ENCODE results near the gene XIRP2.

The XIRP2 gene

GRCh38 chr2:167132066-167132465 is 243.8 kb downstream of the XIRP2 start:
- in situ Hi-C loops (cut with MboI; ENCODE audit: low sequenced_read_pairs): no loop called here

DNA sequence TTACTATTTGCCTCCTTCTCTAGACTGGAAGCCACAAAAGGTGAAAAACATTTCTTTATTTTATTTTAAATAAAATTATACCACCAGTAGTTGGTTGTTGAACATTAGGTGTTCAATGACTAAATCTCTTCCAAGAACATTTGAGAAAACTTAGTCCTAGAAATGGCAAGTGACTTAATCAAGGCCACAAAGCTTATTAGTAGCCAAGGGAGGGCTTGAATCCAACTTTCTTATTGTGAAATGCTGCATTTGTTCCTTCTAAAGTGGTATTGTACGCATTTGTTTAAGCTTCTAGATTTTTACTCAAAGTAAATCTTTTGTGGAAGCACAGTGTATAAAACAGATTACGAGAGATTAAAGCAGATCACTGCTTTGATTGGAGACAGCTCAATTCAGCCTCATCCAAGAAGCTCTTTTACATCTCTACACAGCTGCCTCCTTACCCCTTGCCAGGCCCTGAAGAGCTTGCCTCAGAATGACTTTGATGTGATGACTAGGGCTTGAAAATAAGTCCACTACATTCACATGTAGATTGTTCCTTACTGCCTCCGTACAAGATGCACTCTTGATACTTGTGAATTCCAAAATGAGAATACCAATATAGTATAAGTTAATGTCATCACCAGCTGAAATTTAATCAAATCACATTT is 244.8 kb downstream of the XIRP2 start:
- in situ Hi-C loops (cut with MboI; ENCODE audit: low sequenced_read_pairs): no loop called here

- in situ Hi-C loops (cut with MboI; ENCODE audit: low sequenced_read_pairs): no loop called here
Measured at GRCh38 chr2:167133614-167134013, 245.3 kb downstream of the XIRP2 start.

DNA sequence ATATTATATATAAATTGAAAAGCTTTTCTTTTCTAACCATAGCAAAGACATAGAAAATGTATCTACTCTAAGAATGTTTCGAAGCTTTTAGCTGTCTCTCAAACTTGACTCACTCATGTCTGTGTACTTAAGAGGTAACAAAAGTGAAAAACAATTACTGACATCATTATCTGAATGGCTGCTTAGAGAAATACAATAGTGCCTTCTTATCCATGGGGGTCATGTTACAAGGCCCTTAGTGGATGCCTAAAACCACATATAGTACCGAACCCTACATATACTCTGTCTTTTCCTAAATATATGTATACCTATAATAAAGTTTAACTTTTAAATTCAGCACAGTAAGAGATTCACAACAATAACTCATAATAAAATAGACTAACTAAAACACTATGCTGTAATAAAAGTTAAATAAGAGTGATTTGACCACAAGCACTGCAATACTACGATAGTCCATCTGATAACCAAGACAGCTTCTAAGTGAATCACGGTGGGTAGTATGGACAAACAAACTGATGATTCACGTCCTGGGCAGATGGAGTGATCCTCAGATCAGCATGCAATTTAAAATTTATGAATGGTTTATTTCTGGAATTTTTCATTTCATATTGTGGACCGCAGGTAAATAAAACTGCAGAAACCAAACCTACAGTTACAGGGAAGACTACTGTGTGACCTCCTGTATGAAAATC is 246.2 kb downstream of the XIRP2 start:
- in situ Hi-C loops (cut with MboI; ENCODE audit: low sequenced_read_pairs): no loop called here

DNA sequence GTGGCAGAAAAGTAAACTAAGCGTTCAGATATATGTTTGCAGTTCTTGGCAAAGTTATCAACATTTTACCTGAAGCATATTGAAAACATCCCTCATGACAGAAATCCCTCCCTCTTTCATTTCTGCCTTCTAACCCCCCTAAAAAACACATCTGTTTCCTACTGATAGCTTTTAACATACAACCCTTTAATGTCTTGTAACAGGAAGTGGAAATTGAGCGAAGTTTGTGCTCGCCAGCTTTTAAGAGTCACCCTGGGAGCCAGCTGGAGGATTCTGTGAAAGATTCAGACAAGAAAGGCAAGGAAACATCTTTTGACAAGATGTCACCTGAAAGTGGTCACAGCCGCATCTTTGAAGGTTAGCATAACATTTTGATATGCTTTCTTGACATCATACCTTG is 247.4 kb downstream of the XIRP2 start:
- in situ Hi-C loops (cut with MboI; ENCODE audit: low sequenced_read_pairs): no loop called here

GRCh38 chr2:167136879-167137596 is 248.8 kb downstream of the XIRP2 start:
- in situ Hi-C loops (cut with MboI; ENCODE audit: low sequenced_read_pairs): no loop called here

GRCh38 chr2:167140330-167140729 is 252.1 kb downstream of the XIRP2 start:
- in situ Hi-C loops (cut with MboI; ENCODE audit: low sequenced_read_pairs): no loop called here

GRCh38 chr2:167140767-167141166 is 252.5 kb downstream of the XIRP2 start:
- in situ Hi-C loops (cut with MboI; ENCODE audit: low sequenced_read_pairs): no loop called here

GRCh38 chr2:167142554-167142953 is 254.3 kb downstream of the XIRP2 start:
- in situ Hi-C loops (cut with MboI; ENCODE audit: low sequenced_read_pairs): no loop called here

GRCh38 chr2:167144179-167144898 is 256.1 kb downstream of the XIRP2 start:
- in situ Hi-C loops (cut with MboI; ENCODE audit: low sequenced_read_pairs): no loop called here

DNA sequence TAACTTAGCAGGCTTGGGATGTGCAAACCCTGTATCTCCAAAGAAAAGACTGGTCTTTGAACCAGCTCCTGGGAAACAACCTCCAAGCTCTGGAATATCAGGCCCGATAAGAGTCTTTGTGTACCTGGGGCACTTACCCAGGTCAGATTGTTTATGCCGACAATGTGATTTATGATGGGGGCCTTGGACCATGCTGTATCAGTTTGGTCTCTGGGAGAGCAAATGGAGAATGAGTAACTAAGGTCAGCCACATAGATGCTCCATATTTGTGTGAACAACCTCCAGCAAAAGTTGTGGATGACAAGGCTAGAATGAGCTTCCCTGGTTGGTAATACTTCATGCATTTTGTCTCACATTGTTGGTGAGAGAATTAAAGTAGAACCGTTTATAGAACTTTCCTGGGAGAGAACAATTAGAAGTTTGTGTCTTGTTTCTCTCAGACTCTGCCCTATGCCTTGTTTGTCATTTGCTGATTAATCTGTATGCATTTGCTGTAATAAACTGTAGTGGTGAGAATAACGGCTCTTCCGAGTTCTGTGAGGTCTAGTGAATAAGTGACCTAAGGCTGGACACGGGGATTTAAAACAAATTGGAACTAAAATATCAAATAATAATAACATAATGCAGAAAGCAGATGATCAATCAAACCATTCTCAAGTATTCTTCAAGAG is 259.1 kb downstream of the XIRP2 start:
- in situ Hi-C loops (cut with MboI; ENCODE audit: low sequenced_read_pairs): no loop called here

GRCh38 chr2:167151894-167152293 is 263.6 kb downstream of the XIRP2 start:
- in situ Hi-C loops (cut with MboI; ENCODE audit: low sequenced_read_pairs): no loop called here

- in situ Hi-C loops (cut with MboI; ENCODE audit: low sequenced_read_pairs): no loop called here
Measured at GRCh38 chr2:167157523-167157922, 269.2 kb downstream of the XIRP2 start.

DNA sequence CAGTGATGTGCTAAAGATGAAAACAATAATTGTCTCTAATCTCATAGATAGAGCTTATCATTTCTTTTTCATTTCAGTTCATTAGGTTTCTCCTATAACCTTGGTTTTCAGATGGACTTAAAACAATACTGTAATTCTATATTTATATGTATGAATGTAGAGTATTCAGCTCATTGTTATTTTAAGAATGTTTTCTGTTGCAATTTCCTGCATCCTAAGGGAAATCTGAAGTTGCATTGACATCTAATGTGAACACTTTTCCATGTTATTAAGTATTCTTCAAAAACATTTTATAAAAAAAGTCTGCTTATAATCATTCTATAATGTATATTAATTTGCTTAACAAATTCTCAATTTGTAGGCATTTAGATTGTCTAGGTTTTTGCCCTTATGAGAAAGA is 288.9 kb downstream of the XIRP2 start:
- in situ Hi-C loops (cut with MboI; ENCODE audit: low sequenced_read_pairs): no loop called here

GRCh38 chr2:167181134-167181533 is 292.9 kb downstream of the XIRP2 start:
- in situ Hi-C loops (cut with MboI; ENCODE audit: low sequenced_read_pairs): no loop called here

GRCh38 chr2:167181688-167182087 is 293.4 kb downstream of the XIRP2 start:
- in situ Hi-C loops (cut with MboI; ENCODE audit: low sequenced_read_pairs): no loop called here

GRCh38 chr2:167182403-167182802 is 294.1 kb downstream of the XIRP2 start:
- in situ Hi-C loops (cut with MboI; ENCODE audit: low sequenced_read_pairs): no loop called here

- in situ Hi-C loops (cut with MboI; ENCODE audit: low sequenced_read_pairs): no loop called here
Measured at GRCh38 chr2:167183931-167184330, 295.7 kb downstream of the XIRP2 start.

GRCh38 chr2:167186465-167186864 is 298.2 kb downstream of the XIRP2 start:
- in situ Hi-C loops (cut with MboI; ENCODE audit: low sequenced_read_pairs): no loop called here

GRCh38 chr2:167187049-167187727 is 298.9 kb downstream of the XIRP2 start:
- in situ Hi-C loops (cut with MboI; ENCODE audit: low sequenced_read_pairs): no loop called here
